NCI-H446 treated with DMSO at 0.1 percent for 48 hours (cell line): ENCODE measurements around the gene B3GAT3.
"Not testable (repeated sequence)": the region's sequence is repeated elsewhere in the genome, so short reads cannot be mapped to it uniquely, and the experiment has no call there.

ENCODE experiments used
- DNase-seq: peaks from one replicate; lab custom pipeline; 2025; lab: John Stamatoyannopoulos, UW

Gene B3GAT3

DNA sequence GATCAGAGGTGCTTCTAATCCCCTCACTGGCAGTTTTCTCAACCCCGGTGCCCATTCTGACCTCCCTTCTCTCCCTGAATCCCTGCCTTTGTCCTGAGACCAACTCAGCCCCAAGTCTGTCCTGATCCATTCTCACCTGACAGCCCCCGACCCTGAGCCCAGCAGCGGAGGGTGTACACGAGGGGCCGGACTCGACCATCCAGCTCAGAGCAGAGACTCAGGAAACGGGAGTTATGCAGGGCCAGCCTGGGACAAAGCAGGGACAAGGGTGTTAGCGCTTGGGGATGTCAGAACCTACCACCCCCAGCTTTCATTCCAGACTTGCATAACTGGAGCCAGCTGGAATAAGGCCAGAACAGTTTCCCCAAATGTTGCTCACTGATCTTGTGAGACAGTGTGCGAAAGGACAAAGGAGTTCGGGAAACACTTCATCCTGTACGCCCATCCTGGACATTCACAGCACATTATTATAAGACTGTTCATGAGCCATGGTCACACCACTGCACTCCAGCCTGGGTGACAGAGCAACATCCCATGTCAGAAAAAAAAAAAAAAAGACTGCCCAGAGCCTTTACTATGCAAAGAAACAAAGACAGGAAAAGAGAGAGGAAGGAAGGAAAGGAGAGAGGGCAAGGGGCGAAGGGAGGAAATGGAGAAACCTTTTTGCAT lies 44.6 kb downstream of the B3GAT3 start:
- DNase-seq: no peak

DNA sequence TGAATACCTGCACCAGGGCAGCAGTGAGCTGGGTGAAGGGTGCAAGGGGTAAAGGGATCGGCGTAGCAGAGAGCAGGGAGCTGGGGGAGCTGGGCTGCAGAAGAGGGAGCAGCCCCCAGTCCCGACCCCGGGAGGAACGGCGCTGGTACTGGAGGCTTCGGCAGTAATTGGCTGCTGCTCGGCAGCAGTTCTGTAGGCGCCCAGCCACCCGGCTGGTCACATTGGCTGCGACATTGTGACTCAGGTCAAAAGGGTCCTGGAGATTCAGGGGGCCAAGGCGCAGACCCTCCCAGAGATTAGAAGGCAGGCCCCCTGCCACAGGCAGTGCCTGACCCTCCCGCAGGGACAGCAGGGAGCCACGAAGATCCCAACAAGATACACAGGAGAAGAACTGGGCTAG lies 45.9 kb downstream of the B3GAT3 start:
- DNase-seq: no peak

DNA sequence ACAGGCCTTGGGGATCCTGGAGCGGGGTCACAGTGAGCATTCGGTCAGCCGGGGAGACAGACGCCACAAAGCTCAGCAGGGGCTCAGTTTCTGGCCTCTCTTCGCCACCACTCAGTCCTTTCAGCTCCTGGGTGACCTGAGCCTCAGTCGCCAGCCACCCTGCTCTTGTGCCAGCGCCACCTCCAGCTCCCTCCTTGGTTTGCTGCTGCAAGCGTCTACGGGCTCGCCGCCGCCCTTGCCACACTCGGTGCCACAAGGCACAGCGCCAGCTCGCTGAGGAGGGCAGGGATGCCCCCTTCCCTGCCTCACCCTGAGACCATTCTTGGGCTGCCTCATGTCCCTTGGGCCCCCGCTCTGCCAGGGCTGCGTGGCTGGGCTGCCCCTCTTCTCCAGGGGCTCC lies 46.6 kb downstream of the B3GAT3 start:
- no peak for DNase-seq

DNA sequence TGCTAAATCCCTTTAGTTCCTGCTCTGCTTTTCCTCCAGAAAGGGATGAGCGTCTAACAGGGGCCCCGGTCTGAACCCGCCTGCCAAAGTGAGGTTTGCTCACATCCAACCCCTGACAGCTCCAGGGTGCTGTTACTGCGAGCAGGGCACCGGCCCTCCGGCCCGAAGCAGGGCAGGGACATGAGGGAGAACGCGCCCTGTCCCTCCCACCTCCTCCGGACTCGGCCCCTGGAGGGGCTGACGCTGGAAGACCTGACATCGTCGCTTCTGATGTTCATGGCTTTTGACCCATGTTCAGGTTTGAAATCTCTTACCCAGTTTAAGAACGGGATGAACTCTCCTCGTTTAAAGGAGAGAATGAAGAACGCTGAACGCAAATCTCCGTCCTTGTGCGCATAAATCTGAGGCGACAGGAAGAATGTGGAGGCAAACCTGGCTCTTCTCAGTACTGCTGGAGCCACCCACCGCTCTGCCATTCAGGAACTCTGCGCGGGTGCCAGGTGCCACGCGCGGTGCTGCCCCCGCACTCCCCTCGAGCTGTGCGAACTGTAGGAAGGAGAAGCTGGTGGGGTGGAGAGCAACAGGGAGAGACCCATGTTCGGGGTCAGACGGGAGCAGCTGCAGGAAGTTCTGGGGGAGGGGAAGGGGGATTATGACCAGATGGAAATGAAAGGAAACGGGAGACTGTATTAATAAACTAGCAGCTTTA lies 47.3 kb downstream of the B3GAT3 start:
- DNase-seq: no peak

DNA sequence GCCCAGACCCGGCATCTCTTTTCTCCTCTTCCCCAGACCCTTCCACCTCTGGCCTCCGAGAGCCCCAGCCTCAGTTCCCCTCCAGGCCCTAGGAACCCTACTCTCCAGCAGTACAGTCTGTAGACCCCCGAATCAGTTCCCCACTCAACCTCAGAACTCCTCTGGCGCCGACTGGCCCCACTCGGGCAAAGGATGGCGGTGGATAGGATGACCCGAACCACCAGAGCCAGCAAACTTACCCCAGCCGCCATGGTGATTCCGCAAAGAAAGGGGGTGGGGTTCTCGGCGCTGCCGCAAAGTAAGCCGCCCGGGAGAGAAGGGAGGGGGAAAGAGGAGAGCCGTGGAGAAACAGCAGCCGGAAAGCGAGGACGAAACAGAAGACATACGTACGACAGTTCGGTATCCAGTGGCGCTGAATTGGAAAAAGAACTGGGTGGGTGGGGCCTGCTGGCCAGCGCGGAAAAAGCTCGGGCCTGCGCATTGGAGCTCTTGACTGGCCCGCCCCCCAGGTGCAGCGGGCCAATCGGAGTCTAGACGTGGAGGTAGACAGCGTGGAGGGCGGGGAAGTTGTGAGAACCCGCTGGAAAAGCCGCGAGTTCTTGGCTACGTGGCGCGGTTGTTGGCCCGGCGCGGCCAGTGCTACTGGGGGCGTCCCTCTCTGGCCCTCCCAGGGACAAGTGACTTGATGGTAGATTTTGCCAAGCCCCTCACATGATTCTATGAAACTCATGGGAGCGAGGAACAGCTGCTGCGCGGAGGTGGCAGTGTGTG lies 48.0 kb downstream of the B3GAT3 start, which contains the start of gene EEF1G:
Gene EEF1G, minus strand, starts transcription at position 300 of the 771 bp plus-strand sequence. Its CDS starts 49 bp downstream, at position 251.
- DNase-seq: peak; percentile 100

DNA sequence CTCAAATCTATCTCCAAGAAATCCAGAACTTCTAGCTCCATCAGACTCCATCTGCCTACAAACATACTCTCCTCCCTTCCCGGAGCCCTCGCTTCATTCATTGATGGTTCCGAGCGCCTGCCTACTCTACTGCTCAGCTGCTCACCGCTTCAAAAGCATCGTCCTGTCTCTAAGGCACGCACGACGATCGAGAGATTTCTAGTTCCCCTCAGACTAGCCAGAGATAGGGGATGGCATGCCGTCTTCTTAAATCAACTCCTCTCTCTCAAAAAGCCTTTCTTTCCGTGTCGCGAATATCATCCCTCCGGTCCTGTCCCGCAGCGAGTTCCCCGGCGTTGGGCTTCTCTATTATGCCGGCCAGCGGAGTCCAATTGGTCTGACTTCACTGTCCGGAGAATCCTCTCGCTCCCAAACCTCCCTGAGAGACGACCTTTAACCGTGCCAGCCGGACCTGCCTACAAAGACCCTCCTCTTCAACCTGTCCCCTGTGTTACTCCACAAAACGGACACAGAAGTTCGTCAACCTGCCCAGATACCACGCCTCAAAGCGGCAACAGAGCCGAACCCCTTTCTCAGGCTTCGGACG lies 48.7 kb downstream of the B3GAT3 start:
- no peak for DNase-seq

DNA sequence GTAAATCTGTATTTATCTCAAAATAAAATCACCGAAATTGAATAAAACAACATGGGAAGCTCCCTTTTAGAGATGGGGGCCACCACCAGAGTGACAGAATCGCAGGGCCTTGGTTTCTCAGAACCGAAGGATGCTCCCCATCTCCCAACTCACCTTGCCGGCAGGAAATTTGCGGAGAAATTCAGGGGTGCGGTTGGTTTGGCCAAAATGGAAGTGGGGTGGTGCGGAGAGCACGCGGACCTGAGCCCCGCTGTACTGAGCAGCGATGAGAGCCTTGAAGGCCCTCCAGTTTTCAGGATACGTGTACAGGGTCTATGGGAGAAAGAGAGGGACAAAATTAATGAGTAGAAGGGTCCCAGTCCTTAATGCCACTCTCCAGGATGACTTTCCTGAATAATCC lies 49.4 kb downstream of the B3GAT3 start:
- DNase-seq: no peak

DNA sequence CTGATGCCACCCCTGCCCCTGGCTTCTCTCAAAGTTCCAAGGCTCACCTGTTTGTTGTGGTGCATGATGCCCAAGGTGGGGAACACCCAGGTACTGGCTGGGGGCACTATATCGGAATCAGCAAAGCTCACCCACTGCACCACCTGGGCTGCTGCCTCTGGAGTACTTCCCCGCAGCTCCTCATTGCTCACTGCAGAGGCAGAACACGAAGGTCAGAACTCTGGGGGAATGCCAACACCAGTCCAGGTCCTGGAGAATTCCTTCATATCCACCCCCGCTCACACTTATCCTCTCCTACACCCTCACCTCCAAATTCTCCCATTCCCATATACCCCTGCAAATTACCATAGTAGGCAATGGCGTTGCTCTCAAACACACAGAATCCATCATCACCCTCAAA lies 50.3 kb downstream of the B3GAT3 start:
- not testable (repeated sequence) for DNase-seq

DNA sequence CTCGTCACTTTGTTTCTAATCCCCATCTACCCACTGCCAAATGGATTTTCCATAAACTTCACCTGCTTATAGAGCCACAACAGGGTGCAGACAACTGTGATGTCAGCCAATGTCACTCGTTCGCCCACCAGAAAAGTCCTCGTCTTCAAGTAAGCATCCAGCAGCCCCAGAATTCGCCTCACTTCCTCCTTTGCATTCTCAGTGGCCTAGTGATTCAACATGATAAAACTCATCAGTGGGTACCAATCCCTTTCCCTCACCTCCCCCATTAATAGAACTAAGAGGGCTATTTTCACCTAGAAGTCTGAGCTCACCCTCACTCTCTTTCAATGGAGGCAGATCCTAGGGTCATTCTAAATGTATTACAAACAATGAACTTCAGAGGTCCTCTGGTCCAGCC lies 50.9 kb downstream of the B3GAT3 start:
- DNase-seq: not testable (repeated sequence)

DNA sequence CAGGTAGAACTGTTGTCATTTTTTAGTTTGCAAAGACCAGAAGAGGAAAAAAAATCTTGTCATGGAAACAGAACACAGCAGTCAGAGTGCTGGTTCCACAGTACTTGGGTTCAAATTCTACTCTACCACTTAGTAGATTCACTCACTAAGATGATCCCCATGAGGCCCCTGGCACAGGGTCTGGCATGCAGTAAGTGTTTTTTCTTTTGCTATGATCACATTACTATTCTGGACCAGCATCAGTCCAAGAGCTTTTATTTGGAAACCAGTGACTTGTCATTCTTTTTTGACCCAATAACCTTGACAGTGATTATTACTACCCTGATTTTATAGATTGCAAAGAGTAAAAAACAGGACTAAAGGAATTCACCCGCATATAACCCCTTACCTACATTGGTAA lies 52.2 kb downstream of the B3GAT3 start:
- DNase-seq: no peak

DNA sequence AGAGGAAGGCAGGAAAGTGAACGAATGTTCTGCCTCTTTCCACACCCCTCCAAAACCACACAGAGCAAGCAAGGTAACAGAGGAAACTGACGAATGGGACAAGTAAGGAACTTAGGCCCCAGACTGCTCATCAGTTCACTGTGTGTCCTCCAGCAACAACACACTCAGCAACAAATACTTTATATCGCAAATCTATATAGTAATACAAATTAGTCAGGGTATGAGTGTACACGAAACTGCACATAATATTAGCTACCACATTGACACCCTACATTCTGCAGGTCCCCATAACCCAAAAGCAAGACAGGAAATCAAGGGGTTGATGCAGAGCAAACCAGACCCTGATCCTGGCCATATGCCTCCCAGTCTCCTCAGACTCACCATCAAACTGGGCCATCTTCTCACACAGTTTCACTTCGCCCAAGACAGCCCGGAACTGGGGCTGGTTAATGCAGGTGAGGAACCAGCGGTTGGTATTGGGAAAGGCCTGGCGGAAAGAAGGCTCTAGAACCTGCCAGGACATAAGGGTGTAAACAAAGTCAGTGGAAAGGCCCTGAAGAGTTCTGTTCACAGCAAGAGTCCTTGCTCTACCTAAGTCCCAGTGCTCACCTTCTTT lies 54.7 kb downstream of the B3GAT3 start:
- no peak for DNase-seq

DNA sequence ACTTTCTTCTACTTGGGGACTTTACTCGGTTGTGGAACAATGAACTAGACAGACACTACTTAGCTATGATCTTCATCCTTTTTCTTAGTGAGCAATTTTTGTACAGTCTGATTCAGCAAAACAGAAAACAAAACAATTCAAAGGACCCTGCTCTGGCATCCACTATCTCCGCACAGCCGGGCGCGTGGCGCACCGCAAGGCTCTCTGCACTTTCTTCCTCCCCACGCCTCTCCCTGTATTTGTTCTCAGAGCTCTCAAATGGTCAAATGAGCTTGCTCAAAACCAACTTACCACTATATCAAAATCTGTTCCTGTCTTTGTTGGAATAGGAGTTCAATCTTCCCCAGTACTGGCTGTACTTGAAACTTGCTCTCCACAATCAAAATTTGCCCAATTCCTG lies 55.5 kb downstream of the B3GAT3 start:
- no peak for DNase-seq
